SKM-1 treated with dmso at 0.1 percent for 144 hours (cell line): ENCODE measurements around the gene TRAF1.

ENCODE experiments used
- DNase-seq: peaks from one replicate; lab custom pipeline; 2025; ENCODE audit not compliant: unreplicated experiment; lab: John Stamatoyannopoulos, UW

The TRAF1 gene

DNA sequence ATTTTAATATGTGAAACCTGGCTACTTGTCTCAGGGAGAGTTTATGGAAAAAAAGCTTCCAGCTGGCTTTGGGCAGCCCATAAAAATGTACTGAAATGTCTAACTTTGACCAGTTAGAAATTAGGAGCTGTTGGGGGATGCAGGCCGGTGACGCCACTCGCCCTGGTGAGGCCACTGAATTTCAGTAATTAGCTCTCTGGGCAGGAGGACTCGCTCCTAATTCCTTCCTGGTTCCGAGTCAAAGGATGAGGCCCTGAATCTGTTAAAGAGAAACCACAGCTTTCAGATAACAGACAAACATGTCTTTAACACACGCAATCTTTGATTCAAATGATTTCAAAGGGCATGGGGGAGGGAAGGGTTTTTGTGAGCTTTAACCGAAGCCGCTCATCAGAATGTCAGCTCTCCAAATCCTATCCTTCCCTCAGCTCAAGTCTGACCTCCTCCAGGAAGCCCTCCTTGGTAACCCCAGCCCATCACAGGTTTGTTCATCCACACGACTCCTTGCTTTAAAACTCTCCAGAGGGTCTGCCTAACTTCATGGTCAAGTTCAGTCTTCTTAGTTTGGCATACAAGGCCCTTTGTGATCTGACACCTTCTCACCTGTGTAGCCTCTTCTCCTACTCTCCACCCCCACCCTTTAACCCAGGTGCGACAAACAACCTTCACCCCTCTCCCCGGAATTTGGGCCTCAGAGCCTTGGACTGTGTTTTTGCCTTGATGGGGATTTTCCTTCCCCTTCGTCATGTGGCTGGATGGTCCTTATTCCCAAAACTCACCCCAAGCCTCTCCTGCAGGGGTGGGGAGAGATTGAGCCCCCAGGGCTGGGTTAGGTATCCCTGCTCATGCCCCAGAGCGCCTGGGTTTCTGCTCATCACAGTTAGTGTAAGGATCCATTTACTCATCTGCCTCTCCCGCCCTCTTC, 36.0 kb downstream of the TRAF1 start:
- DNase-seq, result peak; percentile 21

DNA sequence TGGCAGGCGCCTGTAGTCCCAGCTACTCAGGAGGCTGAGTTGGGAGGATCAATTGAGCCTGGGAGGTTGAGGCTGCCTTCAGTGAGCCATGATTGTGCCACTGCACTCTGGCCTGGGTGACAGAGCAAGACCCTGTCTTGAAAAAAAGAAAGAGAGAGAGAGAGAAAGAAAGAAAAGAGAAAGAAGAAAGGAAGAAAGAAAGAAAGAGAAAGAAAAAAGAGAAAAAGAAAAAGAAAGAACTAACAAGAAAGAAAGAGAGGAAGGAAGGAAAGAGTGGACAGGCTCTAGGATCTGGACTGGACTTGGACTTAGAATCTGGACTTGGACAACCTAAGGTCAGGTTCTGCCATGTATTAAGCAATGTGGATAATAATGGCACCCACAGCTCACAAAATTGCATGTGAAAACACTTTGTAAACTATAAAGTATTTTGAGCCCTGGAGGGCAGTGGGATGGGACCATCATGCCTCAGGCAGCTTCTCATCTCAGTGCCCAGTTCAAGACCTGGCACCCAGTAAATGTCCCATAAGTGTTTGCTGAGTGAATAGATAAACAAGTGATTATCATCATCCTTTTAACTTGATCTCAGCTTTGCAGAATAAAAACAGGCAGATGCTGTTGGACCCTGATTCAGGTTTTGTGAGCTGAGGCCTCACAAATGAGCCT, 36.9 kb downstream of the TRAF1 start:
- DNase-seq, result no peak

- no peak for DNase-seq
Observed at GRCh38 chr9:120888626-120889025, 38.0 kb downstream of the TRAF1 start.

- no peak for DNase-seq
Observed at GRCh38 chr9:120886490-120886967, 40.1 kb downstream of the TRAF1 start.

DNA sequence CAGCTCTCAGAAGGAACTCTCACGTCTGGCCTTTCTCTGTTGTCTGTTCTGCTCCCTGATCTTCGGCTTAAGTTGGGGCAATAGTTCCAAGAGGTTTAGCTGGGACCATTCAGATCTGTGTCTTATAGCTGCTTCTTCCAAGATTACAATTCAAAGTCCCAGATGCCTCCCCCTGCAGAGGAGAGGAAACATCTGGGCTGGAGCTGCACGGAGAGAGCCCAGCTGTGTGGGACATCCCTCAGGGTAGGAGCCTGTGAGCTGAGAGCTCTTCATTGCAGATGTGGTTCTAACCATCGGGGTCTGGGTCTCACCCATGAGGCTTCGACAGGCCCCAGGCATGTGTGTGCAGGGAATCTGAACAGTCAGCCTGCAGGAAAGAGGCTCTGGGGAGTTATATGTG, 40.6 kb downstream of the TRAF1 start:
- DNase-seq, result no peak

- DNase-seq, result no peak
Observed at GRCh38 chr9:120885457-120885856, 41.1 kb downstream of the TRAF1 start.

GRCh38 chr9:120883608-120883996, 43.0 kb downstream of the TRAF1 start:
- DNase-seq, result no peak

DNA sequence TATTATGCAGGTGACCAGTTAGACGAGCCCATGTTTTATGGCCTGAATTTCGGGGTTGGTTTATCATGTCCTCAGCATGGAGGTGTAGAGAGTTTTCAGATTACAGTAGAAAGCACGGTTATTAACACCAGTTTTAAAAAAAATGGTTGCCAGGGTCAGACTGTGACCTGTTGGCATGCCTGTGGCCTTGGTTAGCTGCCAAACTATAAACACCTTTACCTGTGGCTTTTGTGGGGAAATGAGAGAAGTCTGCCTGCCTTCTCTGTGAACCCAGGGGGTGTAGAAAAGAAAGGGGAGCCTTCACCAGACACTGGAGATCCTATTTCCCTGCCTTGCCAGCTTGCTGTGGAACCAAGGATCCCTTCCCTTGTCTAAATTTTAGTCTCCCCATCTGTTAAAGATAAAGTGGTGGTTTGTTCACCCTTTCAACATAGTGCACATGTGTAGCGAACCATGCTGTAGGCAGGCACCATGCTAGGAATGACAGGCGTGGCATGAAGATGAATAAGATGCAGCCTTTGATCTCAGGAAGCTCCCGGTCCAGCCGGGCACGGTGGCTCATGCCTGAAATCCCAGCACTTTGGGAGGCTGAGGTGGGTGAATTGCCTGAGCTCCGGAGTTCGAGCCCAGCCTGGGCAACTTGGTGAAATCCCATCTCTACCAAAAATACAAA, 43.5 kb downstream of the TRAF1 start:
- DNase-seq, result no peak

GRCh38 chr9:120879446-120879845, 47.1 kb downstream of the TRAF1 start:
- no peak for DNase-seq

DNA sequence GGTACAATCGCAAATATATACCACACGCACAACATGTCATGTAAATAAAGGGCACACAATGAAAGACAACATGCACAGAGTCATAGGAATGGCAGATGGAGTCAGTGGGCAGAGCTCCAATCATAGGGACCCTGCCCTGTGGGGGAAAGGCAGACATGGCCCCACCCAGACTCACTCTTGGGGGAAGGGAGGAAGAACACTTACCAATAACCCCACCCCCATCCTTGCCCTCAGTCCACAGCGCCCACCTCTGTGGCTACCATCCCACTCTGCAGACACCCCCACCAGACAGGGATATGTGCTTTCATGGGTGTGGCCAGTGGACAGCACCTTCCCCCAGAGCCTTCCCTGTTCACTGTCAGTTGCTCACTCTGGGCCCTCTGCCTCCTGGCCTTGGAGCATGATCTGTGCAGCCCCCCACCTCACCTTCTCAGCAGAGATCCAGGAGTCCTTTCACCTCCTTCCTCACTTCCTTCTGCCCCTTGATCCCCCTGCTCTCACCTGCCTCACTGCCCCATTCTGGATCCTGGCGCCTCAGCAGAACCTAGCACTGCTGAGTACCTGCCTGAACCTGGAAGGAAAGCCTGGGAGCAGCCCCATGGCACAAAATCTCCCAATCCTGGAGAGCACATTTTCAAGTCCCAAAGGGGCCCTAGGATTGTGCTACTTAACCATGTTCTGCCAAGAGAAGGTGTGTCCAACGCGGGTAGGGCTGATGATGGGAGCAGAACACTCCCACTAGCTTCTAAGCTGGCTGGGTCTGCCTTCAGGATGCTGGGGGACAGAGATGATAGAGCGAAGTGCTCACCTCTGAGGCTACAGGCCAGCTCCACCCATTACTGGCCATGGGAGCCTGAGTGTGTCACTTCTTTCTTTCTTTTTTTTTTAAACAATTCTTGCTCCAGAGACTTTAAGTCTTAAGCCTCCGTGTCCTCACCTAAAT, 48.1 kb downstream of the TRAF1 start:
- DNase-seq, result no peak

DNA sequence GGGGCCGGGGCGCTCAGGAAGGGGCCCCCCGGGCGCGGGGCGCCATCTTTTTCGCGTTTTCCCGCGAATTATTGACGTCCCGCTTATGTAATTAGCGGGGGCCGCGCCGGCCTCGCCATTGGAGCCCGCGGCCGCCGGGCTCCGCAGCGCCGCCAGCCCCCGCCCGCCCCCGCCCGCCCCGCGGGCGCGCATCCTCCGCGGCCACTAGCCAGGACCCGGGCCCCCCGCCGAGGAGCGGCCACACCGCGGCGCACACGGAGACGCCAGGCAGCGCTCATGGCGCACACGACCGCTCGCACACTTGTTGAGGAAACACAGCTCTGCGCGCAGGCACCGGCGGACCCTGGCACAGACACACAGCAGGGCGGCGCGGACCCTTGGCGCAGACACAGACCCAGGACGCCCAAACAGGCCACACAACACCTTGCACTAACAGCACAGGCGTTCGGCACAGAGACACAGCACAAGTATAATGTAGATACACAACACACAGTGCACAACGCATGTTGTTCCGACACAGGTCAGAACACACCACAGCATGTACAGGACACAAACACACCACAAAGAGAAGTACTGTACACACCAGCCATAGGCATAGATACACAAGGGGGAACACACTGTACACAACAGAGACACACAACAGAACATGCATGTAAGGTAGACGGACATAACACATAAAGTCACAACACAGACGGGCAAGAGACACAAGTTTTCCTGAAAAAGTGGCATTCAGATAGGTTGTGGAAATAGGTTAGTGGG, 49.1 kb downstream of the TRAF1 start:
- peak; percentile 59 for DNase-seq

DNA sequence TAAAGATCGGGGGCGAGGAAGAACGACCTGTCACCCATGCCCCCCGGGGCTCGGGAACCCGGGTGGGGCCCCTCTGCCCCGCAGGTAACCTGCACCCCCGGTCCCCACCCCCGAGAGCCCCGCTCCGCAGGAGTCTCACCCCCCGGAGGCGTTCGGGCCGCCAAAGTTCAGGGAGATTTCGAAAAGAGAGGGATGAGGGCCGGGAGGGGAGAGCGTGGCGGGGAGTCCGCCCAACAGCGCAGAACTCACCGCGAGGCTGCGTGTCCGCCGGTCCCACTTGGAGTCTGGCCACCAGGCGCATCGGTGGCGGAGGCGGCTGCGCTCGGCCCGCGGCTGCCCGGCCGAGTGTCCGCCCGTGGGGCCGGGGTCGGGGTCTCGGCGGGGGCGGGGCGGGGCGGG, 49.8 kb downstream of the TRAF1 start, which contains the start of gene PHF19:
TSS of gene PHF19 (minus strand) at position 347 of the 399 bp plus-strand sequence. CDS start 2,447 bp downstream, outside the sequence.
- no peak for DNase-seq

GRCh38 chr9:120875954-120876841, 50.4 kb downstream of the TRAF1 start:
- peak; percentile 90 for DNase-seq

DNA sequence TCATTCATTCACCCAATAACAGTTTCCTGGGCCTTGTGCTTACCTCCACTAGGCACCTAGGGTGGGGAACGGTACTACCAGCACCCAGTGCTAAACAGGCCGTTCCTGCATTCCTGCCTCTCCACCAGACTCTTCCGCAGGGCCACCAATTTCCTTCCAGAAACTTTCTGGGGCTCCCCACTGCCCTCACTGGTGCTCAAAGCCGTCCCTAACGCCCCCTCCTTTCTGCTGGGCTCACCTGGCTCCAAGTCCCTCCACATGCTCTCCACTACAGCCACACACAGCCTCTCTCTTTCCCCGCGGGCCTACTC, 51.0 kb downstream of the TRAF1 start:
- DNase-seq, result no peak

DNA sequence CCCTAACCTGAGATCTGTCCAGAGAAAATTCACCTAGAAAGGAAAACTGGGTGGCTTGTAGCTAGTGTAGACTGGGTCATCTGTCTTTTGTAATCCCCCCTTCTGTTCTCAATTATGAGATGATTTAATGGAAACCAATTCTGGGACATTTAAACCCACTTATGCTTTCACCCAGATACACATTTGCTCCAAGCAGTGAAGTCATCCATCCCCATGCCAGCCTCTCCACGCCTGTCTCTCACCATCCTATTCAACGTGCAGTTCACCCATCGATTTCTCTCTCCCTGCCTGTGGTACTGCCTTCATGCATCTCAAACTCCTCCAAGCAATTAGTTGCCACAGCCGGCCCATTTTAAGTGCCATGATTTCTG, 51.4 kb downstream of the TRAF1 start:
- DNase-seq, result no peak

DNA sequence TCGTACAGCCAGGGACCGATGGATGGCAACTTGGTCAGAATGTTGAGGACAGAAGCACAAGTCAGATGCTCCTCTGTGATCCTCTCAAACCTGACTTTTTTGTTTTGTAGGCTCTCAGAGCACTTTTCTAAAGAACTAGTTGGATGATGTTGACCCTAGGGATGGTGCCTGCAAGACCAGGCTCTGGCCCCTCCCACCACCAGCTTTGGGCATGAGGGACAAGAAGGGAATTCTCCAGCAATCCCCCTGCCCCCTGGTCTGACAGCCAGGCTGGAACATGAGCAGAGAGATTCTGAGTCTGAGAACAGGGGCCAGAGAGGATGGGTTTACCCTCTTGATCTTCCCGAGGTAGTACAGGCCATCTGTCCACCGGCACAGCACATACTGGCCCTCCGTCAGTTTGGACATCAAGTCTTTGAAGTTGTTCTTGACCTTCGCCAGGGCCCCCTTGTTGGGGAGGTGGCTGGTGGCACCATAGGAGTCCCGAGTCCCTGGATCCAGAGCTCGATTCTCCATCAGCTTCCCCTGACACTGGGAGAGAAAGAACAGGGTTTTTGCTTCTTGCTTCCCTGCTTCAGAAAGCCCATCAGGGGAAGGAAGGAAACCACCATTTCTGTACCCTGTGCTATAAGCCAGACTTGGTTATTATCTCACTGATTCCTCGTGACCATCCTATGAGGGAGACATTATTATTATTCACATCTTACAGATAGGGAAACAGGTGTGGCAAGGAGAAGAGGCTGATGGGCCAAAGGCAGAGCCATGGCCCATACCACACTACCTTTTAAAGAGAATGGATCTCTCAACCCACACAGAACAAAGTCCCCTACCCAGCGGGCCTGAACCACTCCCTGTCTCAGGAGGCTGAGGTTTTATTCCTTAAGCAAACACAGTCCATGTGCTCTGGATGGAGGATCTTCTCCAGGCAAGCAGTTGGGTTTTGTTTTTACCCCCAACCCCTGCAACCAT, 52.1 kb downstream of the TRAF1 start:
- no peak for DNase-seq

DNA sequence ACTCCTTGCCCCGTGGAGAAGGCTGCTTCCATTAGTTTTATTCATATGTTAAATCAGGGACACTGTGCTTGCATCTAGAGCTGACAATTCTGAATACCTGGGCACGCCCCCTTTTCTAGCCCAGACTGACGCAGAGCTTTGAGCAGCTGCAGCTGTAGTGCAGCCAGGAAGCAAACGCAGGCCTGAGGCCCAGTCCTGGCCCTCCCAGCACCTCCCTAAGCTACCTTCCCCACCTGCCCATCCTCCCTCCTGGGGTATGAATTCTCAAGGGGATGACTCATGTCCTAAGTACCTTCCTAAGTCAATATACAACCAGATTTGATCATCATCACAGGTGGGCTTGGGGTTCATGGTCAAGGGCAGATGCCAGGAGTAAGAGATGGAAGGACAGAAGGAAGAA, 53.1 kb downstream of the TRAF1 start:
- no peak for DNase-seq
